Measurements from ENCODE around the gene LMO4.

Gene LMO4

DNA sequence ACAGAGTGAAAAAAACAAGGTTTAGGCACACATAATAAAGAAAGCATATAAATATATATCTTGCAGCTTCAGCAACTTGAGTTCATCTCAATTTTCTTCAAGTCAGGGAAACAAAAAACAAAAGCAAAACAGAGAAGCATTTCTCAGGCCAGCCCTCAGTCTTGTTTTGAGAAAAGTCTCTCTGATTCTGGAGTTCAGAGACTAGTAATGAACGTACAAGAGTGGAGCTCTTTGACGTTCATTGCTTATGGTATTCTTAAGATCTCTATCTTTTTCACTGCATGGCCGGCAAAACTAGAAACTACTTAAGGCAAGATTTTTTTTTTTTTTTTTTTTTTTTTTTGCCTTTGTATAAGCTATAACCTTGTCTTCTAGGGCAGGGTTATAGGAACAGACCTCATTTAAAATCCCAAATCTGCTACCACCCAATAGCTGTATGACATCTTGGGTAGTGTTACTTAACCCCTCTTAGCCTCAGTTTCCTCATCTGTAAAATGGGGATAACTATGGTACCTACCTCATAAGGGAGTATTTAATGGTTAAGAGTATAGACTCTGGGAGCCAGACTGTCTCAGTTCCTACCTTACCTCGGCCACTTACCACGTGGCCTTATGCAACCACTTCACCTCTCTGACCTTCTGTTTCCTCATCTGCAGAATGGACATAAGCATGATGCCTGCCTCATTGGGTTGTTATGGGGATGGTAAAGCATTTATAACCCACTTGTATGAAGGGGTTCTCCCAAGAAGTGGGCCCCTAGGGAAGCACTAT lies 33.6 kb downstream of the LMO4 start:
- DNase-seq = no peak

- DNase-seq = no peak
Measured at GRCh38 chr1:87362834-87363426, 34.2 kb downstream of the LMO4 start.

DNA sequence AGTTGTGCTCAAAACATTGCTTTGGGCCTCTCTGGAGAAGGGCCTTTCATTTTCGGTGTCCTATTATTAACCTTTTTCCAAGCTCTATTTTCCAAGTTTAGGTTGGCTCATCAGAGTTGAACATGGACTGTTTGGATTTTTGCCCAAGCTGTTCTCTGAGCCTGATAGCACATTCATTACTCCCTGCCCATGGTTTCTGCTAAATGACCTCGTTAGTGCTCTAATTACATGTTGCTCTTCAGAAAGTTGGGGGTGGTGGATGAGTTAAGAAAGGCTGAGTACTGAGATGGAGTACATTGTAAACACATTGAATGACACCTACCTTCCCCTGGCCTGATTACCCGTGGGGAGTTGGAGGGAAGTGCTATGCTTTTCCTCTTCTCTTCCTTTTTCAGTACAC lies 38.9 kb downstream of the LMO4 start:
- DNase-seq = peak; percentile 86

GRCh38 chr1:87368907-87369306 lies 40.2 kb downstream of the LMO4 start:
- DNase-seq = no peak

GRCh38 chr1:87369736-87370478 lies 41.2 kb downstream of the LMO4 start:
- no peak for DNase-seq

DNA sequence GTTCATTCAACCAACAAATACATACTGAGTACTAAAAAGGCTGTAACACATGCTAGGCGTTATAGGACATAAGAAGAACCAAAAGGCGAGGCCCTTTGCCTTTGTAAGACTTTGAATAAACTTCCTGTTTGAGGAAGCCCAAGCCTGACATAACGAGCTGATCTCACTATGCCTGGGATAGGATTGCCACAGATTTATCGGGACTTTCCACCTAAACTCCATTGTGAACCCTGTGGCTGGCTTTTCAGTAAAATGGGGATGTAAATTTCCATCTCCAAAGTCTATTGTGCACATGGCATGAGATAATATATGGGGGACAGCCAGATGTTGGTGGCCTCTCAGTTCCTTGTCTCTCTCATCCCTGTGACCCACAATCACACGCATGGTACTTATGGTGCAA lies 41.9 kb downstream of the LMO4 start:
- no peak for DNase-seq

GRCh38 chr1:87379306-87379705 lies 50.6 kb downstream of the LMO4 start:
- DNase-seq = no peak

- no peak for DNase-seq
Measured at GRCh38 chr1:87386217-87386790, 57.6 kb downstream of the LMO4 start.

DNA sequence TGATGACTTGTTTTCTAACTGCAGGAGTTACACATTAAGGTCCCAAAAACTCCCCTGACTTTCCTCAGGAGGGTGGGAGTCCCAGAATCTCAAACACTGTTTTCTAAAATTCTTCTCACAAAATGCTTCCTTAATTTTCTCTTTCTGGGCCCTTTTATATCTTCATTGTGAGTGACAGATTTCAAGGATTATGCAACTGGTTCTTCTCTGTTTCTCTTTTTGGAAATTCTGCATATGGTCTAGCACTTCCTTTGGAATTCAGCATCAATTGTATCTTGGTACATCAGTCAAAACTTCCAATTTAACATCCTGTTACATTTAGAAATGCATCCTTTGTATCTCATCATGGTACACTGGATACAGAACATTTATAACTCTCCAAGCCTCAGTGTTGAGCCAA lies 59.7 kb downstream of the LMO4 start:
- DNase-seq = no peak

DNA sequence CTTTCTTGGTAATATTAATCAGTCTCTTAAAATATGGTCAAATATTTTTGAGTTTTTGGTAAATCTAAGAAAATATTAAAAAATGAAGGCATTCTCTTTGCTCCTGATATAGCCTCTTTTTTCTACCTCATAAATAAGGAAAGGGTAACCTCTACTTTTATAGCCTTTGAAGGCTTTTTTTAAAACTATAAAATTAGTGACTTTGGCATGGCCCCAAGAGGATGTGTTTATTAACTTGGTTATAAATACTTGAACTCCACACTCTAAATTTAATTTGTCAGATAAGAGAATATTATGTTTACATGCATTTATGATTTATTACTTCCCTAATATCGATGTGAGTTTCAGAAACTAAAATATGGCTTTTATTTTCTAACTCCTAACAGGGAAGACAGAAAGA lies 60.3 kb downstream of the LMO4 start:
- no peak for DNase-seq

GRCh38 chr1:87389546-87389945 lies 60.9 kb downstream of the LMO4 start:
- no peak for DNase-seq

- no peak for DNase-seq
Measured at GRCh38 chr1:87392248-87393192, 63.8 kb downstream of the LMO4 start.

DNA sequence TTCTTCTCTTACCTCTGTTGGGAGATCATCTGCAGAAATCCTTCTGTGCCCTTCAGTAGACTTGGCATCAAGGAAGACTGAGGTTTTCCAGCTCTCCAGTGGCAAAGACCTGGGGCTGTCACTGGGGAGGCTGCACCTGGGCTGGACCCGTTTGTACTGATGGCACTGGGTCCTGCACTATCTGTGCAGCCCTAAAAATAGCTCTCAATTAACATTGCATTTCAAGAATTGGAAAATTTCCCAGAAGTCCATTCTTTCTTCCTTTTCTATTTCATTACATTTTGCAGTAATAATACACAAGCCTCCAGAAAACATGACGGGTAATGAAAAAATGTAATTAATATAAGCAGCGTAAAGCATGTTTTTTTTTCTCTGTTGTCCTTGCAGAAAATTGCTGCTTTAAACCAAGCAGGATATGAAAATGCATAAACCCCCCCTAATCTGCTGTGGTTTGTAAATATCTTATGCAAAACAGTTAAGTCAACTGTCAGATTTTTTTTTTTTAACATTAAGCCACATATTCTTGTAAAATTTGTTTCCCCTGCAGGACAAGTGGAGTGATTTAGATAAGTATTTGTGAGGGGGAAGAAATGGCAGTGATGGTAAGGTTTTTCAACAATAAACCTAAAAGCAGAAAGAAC lies 64.9 kb downstream of the LMO4 start:
- DNase-seq = no peak

GRCh38 chr1:87394513-87394912 lies 65.8 kb downstream of the LMO4 start:
- no peak for DNase-seq

DNA sequence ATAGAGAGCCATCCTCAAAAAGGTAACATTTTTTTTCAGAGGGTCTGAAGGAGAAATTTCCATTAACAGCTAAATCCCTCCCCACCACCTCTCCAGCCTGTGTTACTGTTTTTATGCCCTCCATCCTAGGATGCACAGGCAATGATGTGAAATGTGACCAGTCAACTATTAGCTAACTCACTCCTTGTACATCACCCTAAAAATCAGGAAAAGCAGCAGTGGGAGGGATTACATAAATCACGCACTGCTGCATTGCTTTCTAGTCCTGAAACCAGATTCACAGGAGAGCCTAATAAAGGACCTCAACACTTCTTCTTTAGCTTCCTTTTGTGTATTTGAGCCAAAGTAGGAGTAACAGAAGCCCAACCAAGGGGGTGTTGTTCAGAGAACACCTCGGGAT lies 66.3 kb downstream of the LMO4 start:
- no peak for DNase-seq

All from NCI-H1105 (cell line).